Adipocyte (in vitro differentiated cells): ENCODE data around the gene ARHGEF12.

Experiments used
- DNase-seq: peaks from one replicate; pipeline ENCODE4 v3.0.0-alpha.2; 2015; ENCODE audit warnings: low read depth
- H3K27me3 ChIP-seq: replicated peaks from 2 replicates; pipeline ENCODE4 v1.7.0; 2013; ENCODE audit warnings: mild to moderate bottlenecking, low read length, moderate library complexity; ENCODE audit not compliant: control insufficient read depth, insufficient read depth
- H3K36me3 ChIP-seq: 2 replicates; pipeline ENCODE4 v1.7.0; 2013; ENCODE audit warnings: low read length, mild to moderate bottlenecking, moderate library complexity; ENCODE audit not compliant: control insufficient read depth, insufficient read depth, severe bottlenecking
- H3K4me1 ChIP-seq: 2 replicates; pipeline ENCODE4 v1.7.0; 2013; ENCODE audit warnings: mild to moderate bottlenecking, low read length, moderate library complexity; ENCODE audit not compliant: control insufficient read depth, insufficient read depth
- H3K4me3 ChIP-seq: 2 replicates; pipeline ENCODE4 v1.7.0; 2013; ENCODE audit warnings: mild to moderate bottlenecking, low read length, moderate library complexity
- H3K9ac ChIP-seq: 2 replicates; pipeline ENCODE4 v1.7.0; 2013; ENCODE audit warnings: mild to moderate bottlenecking, low read length, moderate library complexity
- H3K9me3 ChIP-seq: 2 replicates; pipeline ENCODE4 v1.7.0; 2013; ENCODE audit warnings: mild to moderate bottlenecking, low read length, moderate library complexity; ENCODE audit not compliant: control insufficient read depth

ARHGEF12 gene

DNA sequence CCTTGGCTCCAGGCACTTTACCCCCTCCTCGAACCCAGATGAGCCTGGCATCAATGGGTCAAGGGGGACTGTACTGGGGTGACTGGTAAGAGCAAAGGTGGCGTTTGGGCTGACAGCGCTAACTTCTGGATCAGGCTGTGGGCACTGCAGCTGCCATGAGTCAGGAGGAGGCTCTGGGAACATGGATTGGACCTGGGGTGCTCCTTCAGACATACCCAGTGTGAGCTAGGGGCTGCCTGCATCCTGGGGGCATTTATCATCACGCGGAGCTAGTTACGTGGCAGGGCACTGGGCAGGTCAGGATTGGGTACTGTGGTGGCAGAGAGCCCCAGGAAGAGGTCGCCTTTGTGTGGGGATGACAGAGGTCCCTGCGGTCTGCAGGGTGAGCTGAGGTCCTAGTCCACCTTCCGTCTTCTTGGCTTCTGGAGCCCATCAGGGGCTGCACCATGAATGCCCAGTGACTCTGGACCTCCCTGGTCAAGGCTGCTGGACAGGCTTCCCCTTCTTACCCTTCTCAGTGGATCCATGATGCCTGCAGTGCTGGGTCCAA is 188.4 kb downstream of the ARHGEF12 start:
- Histone ChIP-seq H3K4me1 (peaks cover 5% of the 10 kb centered on the region), H3K4me3 (no peak overlapping the region), H3K9me3 (no peaks in the 10 kb centered on the region), H3K27me3 (peaks cover 30% of the 10 kb centered on the region), H3K36me3 (no peaks in the 10 kb centered on the region), H3K9ac (no peak overlapping the region)
- no peak for DNase-seq

DNA sequence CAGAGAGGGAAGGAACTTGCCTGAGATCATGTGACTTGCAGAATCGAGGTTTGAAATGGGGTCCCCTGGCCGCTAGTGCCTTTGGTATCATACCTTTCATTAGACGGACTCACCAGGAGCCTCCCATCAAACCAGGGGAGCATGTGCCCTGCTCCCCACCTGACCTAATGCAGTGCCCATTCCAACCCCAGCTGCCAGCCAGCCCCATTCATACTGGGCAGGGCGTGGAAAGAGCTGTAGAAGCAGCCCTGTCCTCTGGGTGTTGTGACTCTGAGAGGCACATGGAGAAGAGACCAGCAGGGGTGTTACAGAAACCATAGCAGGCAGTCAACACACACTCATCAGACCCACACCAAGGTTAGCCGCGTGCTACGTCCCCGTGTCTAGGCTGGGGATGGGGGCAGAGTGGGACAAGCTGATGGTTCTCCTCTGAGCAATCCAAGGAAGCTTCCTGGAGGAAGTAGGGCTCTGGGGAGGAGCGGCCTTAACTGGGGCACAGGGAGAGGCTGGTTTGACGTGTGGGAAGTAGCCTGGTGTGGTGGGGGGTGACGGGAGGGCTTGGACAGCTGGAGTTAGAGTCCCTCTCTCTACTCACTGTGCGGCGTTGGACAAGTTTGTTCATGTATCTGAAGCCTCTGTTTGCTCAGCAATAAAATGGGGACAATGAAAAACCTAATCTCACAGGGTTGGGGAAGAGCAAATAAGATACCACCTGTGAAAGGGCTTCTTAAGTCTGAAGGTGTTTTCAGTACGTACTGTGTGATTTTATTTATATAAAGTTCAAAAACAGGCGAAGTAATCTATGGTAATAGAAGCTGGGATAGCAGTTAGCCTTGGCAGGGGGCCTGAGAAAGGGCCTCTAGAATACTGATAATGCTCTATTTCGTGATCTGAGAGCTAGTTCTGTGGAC is 189.3 kb downstream of the ARHGEF12 start:
- Histone ChIP-seq H3K27me3 (peaks cover 29% of the 10 kb centered on the region), H3K4me3 (no peak overlapping the region), H3K36me3 (no peaks in the 10 kb centered on the region), H3K4me1 (peaks cover 5% of the 10 kb centered on the region), H3K9me3 (no peaks in the 10 kb centered on the region), H3K9ac (no peak overlapping the region)
- DNase-seq: no peak

DNA sequence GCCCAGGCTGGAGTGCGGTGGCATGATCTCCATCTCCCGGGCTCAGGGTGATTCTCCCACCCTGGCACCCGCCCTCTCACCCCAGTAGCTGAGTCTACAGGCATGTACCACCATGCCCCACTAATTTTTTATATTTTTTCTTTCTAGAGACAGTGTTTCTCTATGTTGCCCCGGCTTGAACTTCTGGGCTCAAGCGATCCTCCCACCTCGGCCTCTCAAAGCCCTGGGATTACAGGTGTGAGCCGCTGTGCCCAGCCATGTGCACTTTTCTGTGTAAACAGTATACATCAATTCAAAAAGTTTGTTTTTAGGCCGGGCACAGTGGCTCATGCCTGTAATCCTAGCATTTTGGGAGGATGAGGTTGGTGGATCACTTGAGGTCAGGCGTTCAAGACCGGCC is 190.0 kb downstream of the ARHGEF12 start:
- Histone ChIP-seq H3K9ac (no peak overlapping the region), H3K27me3 (peaks cover 22% of the 10 kb centered on the region), H3K4me1 (peaks cover 5% of the 10 kb centered on the region), H3K36me3 (no peaks in the 10 kb centered on the region), H3K9me3 (no peaks in the 10 kb centered on the region), H3K4me3 (no peak overlapping the region)
- no peak for DNase-seq

DNA sequence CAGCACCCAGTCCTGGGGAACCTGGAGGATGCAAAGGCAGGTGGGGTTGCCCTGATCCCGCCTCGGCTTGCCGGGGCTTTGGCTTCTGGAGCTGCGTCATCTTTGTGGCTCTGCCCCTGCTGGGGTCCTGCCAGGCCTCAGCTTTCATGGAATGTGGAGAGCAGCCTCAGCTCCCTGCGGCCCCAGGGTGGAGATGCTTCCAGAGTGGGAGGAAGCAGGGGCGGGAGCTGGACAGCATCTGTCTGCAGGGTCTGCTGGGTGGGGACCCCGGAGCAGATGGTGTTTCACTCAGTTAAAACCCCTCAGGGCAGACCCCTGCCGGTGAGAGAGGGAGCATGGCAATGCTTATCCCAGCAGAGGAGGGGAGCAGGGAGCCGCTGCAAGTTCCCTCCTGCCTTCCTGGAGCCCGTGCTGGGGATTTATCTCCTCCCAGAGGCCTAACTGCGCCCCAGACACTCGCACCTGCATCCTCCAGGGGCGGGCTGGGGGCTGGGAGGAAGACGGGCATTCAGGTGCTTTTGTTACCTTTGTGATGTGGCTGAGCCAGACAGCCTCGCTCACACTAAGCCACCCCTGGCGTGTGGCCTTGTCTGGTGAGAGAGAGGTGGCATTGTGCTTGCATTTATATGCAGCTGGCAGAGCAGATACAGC is 191.0 kb downstream of the ARHGEF12 start:
- Histone ChIP-seq H3K4me1 (peaks cover 7% of the 10 kb centered on the region), H3K27me3 (peaks cover 15% of the 10 kb centered on the region), H3K4me3 (no peak overlapping the region), H3K36me3 (no peaks in the 10 kb centered on the region), H3K9me3 (no peaks in the 10 kb centered on the region), H3K9ac (no peak overlapping the region)
- peak; percentile 74 for DNase-seq

DNA sequence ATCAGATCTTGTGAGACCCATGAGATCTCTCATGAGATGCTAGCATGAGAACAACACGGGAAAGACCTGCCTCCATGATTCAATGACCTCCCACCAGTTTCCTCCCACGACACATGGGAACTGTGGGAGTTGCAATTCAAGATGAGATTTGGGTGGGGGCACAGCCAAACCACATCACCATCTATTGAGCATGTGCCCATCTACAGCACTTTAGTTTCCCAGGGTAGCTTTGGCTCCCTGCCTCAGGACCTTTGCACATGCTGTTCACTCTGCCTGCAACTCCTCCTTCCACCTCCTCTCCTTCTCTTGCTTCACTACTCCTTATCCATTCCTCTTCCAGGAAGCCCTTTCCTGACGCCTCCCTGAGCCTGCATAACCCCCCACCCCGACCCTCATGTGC is 192.5 kb downstream of the ARHGEF12 start:
- Histone ChIP-seq H3K27me3 (peaks cover 15% of the 10 kb centered on the region), H3K4me1 (peaks cover 17% of the 10 kb centered on the region), H3K4me3 (no peak overlapping the region), H3K9ac (no peak overlapping the region), H3K9me3 (no peaks in the 10 kb centered on the region), H3K36me3 (no peaks in the 10 kb centered on the region)
- no peak for DNase-seq

DNA sequence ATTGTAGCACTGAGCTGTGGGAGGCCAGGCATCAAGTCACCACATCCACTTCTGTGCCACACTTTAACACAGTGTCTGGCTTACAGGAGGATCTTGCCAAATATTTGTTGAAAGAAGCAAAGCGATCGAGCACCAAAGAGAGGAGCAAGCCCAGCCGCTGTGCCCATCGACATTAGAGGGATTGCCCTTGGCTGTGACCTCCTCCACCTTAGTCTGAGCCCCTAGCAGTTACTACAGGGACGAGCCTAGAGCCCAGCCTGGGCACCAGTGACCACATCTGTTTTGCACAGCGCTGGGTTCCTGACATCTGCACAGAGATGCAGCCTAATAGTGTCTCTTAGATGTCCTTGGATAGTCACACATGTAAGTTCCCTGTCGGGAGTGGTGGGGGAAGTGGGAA is 193.0 kb downstream of the ARHGEF12 start:
- Histone ChIP-seq H3K9me3 (no peaks in the 10 kb centered on the region), H3K27me3 (peaks cover 15% of the 10 kb centered on the region), H3K36me3 (no peaks in the 10 kb centered on the region), H3K4me1 (peaks cover 17% of the 10 kb centered on the region), H3K4me3 (no peak overlapping the region), H3K9ac (no peak overlapping the region)
- no peak for DNase-seq

DNA sequence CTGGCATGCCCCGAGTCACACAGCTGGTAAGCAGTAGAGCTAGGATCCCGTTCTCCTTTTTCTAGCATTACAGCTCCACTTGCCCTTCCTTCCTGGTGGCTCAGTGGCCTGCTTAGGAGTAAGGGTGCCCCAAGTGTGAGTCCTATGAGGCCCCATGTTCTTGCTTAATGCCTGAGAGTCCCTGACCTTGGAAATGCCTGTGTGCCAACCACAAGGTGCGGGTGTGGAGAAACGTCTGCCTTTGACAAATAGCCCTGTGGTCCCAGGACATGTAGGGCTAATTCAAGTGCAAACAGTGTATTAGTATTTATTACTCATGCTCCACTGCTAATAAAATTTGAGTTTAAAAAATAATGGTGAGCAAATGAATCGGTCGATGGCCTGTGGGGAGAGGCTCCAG is 193.7 kb downstream of the ARHGEF12 start:
- DNase-seq: no peak
- peaks cover 14% of the 10 kb centered on the region for H3K27me3 ChIP-seq
- no peaks in the 10 kb centered on the region for H3K9me3 ChIP-seq
- no peaks in the 10 kb centered on the region for H3K36me3 ChIP-seq
- no peak overlapping the region for H3K9ac ChIP-seq
- peaks cover 17% of the 10 kb centered on the region for H3K4me1 ChIP-seq
- H3K4me3 ChIP-seq: no peak overlapping the region

DNA sequence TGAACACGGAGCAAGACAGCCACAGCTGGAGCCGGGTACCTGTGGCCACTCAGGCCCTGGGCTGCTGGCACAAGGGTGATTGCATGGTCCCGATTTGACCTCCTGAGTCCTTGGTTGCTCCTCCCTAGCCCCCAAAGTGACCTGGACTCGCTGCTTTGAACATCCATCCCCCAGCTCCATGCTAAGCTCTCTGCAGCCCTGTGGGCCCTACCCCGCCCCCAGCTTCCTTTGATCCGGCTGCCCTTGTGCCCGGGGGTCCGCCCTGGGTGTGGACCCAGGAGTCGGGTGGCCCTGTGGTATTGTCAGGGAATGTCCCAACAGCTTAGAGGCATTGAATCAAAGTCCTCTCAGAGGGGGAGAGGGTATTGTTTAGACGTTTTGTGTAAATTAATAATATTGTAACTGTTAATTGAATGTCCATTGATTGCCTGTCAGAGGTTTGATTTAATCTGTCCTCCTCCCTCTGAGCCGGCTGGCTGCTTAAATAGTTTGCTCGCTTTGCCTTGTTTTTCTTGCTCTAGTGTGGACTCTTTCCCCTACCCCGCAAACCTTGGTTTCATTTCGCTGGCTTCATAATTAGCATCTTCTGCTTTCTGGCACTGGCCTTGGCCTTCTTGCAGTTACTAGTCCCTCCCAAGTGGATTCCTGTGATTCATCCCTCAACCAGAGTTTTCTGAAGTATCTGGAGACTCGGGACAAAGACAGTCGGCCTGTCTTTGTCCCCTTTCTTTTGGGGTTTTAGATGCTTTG is 196.0 kb downstream of the ARHGEF12 start:
- peak overlapping the region; percentile 5 for H3K9ac ChIP-seq
- peak; percentile 66 for DNase-seq
- H3K4me3 ChIP-seq: peak overlapping the region; percentile 54
- H3K4me1 ChIP-seq: peaks cover 12% of the 10 kb centered on the region
- peaks cover 9% of the 10 kb centered on the region for H3K27me3 ChIP-seq
- no peaks in the 10 kb centered on the region for H3K36me3 ChIP-seq
- H3K9me3 ChIP-seq: no peaks in the 10 kb centered on the region

DNA sequence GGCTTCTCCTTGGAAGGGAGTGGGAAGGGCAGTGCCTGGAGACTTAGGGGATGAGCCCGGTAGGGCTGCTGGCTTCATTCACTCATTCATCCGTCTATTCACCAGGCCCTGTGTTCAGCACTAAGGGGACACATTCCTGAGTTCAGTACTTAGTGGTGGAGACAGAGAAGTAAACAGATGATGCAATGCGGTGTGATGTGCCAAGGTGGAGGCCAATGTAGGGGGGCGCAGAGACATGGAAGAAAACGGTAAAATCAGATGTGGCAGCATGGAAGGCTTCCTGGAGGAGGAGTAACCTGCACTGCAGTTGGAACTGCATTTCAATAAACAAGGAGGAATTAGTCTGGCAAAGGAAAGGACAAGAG is 196.6 kb downstream of the ARHGEF12 start:
- peak; percentile 58 for DNase-seq
- Histone ChIP-seq H3K4me3 (peak overlapping the region; percentile 54), H3K9ac (peak overlapping the region; percentile 5), H3K4me1 (peaks cover 12% of the 10 kb centered on the region), H3K27me3 (peaks cover 9% of the 10 kb centered on the region), H3K36me3 (no peaks in the 10 kb centered on the region), H3K9me3 (no peaks in the 10 kb centered on the region)

DNA sequence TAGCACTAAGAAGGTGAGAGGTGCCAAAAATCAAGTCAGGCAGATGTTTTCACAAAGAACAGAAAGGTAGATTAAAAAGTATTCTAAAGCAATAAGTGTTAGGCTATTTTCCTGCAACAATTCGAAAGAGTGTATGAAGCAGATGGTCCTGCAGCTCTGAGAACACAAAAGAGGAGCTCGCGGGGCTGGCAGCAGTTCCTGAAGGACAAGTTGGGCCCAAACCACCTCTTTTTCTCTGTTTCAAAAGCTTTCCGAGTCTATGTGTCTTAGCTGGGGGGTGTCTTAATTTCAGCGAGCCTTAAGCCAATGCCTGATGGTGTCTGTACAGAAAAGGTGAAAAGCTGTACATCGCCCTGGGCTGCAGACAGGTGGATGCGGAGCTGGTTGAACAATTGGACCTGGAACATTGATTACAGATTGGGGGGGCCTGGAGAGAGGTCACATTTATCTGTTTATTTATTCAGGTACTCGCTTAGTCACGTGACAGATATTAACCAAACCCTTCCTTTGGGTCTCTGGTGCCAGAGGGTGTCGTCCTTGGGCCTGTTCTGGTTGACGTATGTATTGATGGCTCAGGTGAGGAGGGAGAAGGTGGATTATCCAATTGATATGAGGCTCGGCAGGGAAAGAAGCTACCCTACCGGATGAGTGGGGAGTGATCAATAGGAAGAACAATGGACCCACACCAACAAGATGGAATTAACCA is 200.0 kb downstream of the ARHGEF12 start:
- no peaks in the 10 kb centered on the region for H3K36me3 ChIP-seq
- H3K27me3 ChIP-seq: peaks cover 5% of the 10 kb centered on the region
- no peak overlapping the region for H3K4me3 ChIP-seq
- DNase-seq: no peak
- peaks cover 2% of the 10 kb centered on the region for H3K9me3 ChIP-seq
- no peak overlapping the region for H3K9ac ChIP-seq
- H3K4me1 ChIP-seq: peaks cover 12% of the 10 kb centered on the region
